Dedifferentiated amniotic fluid mesenchymal stem cell (primary cell): Measurements from ENCODE around the gene ATP5MK.
"Not testable (repeated sequence)": the region's sequence is repeated elsewhere in the genome, so short reads cannot be mapped to it uniquely, and the experiment has no call there.

Experiments used
- DNase-seq: peaks from one replicate; pipeline ENCODE4 v3.0.0-alpha.2; 2016; ENCODE audit errors: extremely low spot score

Gene ATP5MK

GRCh38 chr10:103396789-103397087 lies 463 bp upstream of the ATP5MK start:
- no peak for DNase-seq

GRCh38 chr10:103395754-103396066 lies 565 bp downstream of the ATP5MK start:
- DNase-seq: no peak

GRCh38 chr10:103394180-103394579 lies 2.1 kb downstream of the ATP5MK start:
- no peak for DNase-seq

- no peak for DNase-seq
These were observed 13.5 kb downstream of the ATP5MK start for GRCh38 chr10:103382769-103383168.

GRCh38 chr10:103374263-103374662 lies 22.0 kb downstream of the ATP5MK start:
- DNase-seq: no peak

GRCh38 chr10:103373544-103373943 lies 22.7 kb downstream of the ATP5MK start:
- no peak for DNase-seq

- peak; percentile 97 for DNase-seq
These were observed 28.3 kb downstream of the ATP5MK start, which contains the start of gene TAF5 for GRCh38 chr10:103367782-103368518. TAF5 (plus strand) TSS chr10:103367976; CDS start chr10:103367990, 14 bp downstream.

GRCh38 chr10:103367379-103367781 lies 28.9 kb downstream of the ATP5MK start:
- DNase-seq: no peak

GRCh38 chr10:103360791-103361190 lies 35.5 kb downstream of the ATP5MK start:
- not testable (repeated sequence) for DNase-seq

- not testable (repeated sequence) for DNase-seq
These were observed 36.8 kb downstream of the ATP5MK start for GRCh38 chr10:103359493-103359892.

GRCh38 chr10:103355906-103356599 lies 40.2 kb downstream of the ATP5MK start:
- no peak for DNase-seq

GRCh38 chr10:103354567-103354966 lies 41.7 kb downstream of the ATP5MK start:
- DNase-seq: not testable (repeated sequence)

- DNase-seq: no peak
These were observed 43.0 kb downstream of the ATP5MK start for GRCh38 chr10:103353281-103353680.

GRCh38 chr10:103350517-103351260 lies 45.6 kb downstream of the ATP5MK start, which contains the start of gene PCGF6:
PCGF6 (minus strand) TSS chr10:103351140; CDS start chr10:103351066, 74 bp downstream.
- peak; percentile 63 for DNase-seq

- no peak for DNase-seq
These were observed 46.1 kb downstream of the ATP5MK start for GRCh38 chr10:103350175-103350516.
